Erythroblast (primary cell): ENCODE results near the gene EML1.

Experiments
- GATA1 ChIP-seq: IDR thresholded peaks from 2 replicates; pipeline ENCODE4 v1.6.1; 2011; ENCODE audit warnings: low read depth, mild to moderate bottlenecking, control low read depth, low read length, moderate library complexity
- POLR2A ChIP-seq: IDR thresholded peaks from 2 replicates; pipeline ENCODE4 v1.6.1; 2011; ENCODE audit warnings: mild to moderate bottlenecking, low read length

GRCh38 chr14:99816642-99817041 lies 23.4 kb downstream of the EML1 start:
- TF ChIP-seq POLR2A = no peak
- TF ChIP-seq GATA1 = no peak
